NCI-H82 (cell line): ENCODE data around the gene BRPF3.
A peak's percentile ranks its signal among the peaks of the same experiment; 100 is the strongest.

Experiments used
- DNase-seq: peaks from one replicate; lab custom pipeline; 2025; lab: John Stamatoyannopoulos, UW

BRPF3 gene

DNA sequence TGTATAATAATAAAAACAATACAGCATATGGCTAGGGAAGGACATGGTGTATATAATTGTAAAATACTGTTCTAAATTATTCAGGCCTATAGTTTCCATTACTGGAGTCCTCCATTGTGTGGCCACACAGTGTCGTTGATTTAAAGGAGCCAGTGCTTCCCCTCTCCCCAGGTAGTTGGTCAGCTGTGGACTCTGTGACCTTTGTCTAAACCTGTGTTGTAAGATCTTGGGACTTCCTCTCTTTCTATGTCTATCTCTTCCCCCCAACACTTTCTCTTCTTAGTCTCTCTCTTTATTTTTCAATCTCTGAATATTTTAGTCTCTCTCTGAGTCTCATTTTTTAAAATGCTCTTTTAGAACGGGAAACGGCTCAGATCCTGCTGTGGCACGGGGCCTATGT lies 35.6 kb downstream of the BRPF3 start:
- no peak for DNase-seq

DNA sequence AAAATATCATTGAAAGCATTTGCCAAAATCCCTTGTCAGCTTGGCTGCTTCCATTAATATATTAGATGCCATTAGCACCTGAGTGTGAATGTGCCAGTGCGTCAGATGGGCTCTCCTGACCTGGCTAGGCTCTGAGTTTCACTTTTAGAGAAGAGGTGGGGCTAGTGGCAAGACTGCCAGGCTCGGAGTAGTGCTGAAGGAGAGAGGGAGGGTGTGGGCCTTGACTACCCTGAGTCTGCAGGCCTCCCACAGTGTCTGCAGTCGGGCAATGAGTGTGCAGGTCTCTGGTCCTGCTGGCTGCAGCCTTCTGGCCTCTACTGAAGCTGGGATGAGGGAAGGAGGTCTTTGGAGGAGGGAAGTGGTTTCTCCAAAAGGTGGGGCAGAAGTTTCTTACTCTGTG lies 38.8 kb downstream of the BRPF3 start:
- DNase-seq, result peak; percentile 29

DNA sequence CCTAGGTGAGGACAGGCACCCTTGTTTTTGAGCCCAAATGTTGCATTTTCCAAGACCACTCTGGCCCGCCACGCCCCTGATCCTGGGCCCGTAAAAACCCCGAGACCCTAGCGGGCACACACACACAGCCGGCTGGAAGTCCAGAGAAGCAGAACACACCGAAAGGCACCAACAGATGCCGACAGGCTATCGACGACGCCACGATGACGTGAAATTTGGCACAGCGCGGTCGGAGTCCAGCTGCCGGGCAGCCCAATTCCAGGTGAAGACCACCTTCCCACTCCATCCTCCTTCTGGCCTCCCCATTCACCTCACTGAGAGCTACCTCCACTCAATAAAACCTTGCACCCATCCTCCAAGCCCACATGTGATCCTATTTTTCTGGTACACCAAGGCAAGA lies 39.3 kb downstream of the BRPF3 start:
- DNase-seq, result no peak

DNA sequence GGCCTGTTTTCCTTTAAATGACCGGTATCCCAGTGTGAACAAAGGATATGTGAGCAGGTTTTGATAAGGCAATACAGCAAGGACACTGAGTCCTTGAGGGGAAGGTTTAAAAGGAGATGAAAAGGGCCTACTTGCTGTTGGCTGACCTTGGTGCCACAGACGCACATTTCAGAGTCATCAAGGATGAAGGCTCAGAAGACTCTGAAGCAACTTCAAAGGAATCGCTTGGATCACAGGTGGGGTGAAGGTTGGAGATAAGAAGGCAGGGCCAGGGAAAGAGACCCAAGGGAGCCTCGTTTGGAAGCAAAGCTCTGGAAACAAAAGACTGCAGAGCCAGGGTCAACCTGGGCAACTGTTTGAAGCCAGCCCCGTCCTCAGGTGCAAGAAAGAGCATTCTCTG lies 43.2 kb downstream of the BRPF3 start:
- DNase-seq, result no peak

DNA sequence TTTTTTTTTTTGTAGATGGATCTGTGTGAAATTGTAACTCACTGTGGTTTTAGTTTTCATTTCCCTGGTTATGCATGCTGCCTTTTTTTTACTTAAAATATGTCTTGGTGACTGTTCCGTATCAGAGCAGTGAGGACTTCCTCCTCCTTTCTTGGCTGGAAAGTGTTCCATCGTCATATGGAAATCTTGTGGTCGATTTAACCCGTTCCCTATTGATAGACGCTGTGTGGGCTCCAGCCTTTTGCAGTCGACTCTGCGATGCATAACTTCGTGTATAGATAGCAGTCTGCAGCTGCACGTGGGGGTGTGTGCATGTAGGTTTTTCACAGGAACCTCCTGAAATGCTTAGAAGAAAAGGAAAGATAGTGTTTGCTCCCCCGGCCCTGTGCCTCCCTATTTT lies 45.2 kb downstream of the BRPF3 start:
- no peak for DNase-seq

DNA sequence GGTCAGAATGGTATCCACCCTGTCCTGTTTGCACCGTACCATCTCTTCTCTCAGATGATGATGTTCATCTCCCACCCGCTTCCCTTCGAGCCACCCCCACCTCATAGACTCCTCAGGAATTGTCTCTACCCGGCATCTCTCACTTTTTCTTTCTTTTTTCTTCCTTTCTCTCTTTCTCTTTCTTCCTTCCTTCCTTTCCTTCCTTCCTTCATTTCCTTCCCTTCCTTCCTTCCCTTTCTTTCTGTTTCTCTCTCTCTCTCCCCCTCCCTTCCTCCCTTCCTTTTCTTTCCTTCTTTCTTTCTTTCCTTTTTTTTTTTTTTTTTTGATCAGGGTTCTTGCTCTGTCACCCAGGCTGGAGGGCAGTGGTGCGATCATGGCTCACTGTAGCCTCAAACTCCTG lies 45.6 kb downstream of the BRPF3 start:
- no peak for DNase-seq

DNA sequence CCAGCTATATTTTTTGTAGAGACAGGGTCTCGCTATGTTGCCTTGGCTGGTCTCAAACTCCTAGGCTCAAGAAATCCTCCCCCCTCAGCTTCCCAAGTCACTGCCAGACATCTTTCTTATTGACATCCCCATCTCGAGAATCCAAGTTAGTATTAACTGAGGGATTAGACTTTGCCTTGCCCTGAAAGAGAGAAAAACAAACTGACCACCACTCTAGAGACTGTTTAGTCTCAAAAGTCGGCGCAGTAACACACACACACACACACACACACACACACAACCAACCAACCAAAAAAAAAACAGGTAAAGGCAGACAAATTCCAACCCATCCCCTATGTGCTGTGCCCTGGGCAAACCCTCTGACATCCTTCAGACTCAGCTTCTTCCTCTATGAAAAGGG lies 46.1 kb downstream of the BRPF3 start:
- no peak for DNase-seq

DNA sequence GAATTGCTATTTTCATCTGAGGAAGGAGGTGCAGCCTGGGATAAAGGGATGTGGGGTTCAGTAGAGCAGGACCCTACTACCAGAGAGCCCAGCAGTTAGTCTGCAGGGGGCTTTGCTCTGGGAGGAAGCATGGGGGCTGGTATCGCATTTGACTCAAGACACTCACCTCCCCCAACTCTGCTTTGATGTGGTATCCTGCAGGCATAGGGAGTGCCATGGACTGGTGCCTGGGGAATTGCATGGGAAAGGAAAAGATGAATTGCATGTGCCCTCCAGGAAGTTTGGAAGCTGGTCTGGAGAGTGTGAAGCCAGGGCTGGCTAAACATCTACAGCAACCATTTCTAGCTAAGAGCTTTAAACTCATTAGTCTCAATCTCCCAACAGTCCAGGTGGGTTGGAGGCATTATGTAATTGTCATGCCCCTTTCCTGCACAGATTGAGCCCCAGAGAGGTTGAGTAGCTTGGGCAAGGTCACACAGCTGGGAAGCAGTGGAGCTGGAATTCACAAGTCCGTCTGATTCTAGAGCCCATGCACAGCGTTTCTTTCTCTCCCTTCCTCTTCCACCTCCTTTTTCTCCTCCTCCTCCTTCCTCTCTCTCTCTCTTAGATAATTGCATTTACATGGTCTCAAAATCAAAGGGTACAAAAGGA lies 47.1 kb downstream of the BRPF3 start:
- DNase-seq, result peak; percentile 52

DNA sequence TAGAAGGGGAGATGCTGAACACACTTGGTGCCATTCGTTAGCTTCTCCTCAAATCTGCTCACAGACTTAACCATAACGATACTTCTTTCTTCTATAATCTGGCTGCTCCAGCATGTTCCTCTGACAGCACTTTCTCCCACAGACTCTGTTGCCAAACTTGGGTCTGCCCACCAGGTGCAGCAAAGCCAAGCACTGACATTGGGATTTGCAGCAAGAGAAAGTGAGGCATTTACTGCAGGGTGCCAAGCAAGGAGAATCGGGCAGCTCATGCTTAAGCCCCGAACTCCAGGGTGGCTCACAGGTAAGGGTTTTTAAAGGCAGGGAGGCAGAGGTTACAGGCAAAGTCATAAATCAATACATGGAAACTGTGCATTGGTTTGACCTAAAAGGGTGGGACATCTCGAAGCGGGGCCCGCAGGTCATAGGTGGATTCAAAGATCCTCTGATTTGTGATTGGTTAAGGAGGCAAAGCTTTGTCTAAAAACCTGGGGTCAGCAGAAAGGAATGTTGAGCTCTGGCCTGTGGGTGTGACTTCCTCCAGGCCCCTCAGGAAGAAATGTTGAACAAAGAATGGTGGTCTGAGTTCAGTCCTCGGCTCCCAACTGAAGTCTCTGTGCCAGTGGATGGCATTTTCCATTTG lies 48.2 kb downstream of the BRPF3 start:
- peak; percentile 30 for DNase-seq

DNA sequence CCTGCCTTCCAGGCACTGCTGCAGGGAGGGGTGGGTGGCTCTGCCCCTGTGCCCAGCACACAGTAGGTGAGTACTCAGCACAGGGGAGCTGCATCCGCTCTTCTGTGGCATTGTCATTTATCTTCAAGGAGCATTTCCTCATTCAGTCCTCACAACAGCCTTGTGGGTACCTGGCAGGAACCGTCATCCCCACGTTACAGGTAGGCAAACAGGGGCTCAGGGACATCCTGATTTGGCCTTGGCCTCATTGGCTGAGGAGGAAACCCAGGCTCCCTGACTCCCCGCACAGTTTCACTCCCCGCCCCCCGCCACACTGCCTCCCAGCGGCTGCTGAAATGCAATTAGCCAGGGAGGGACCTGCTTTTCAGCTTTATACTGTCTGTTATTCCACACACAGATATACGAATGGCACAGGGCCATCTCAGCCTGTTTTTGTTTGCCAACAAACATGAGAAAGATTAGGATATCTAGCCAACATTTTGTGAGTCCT lies 49.1 kb downstream of the BRPF3 start:
- DNase-seq, result peak; percentile 51

DNA sequence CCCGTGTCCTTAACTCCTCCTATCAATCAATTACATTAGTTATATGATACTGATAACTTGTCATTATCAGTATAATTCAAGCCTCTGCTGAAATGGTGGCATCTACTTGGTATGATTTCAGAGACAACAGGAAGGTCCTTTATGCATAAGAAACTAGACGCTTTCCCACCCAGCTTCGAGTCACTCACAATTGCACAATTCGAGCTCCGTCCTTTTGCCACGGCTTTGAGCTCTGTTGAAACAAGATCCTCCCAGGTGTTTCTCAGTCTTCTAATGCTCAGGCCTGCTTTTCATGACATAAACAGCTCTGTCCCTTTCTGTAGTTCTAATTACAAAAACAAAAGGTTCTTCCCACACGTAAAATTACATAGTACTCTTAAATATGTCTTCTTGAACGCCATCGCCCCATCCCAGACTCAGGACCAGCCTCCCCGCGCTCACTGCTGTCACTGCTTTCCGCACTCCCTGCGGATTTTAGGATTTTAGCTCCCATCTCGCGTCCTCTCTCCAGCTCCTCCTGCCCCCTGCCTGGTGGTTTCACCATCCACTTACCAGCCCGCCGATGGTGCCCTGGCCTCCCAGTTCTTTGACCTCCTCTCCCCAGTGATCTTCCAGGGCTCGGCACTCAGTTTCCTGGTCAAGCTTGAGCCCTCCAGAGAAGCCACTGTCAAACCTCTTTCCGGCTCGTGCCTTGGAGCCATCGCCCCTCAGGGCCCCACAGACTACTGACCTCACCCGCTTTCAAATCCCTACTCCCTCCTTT lies 50.1 kb downstream of the BRPF3 start:
- no peak for DNase-seq

DNA sequence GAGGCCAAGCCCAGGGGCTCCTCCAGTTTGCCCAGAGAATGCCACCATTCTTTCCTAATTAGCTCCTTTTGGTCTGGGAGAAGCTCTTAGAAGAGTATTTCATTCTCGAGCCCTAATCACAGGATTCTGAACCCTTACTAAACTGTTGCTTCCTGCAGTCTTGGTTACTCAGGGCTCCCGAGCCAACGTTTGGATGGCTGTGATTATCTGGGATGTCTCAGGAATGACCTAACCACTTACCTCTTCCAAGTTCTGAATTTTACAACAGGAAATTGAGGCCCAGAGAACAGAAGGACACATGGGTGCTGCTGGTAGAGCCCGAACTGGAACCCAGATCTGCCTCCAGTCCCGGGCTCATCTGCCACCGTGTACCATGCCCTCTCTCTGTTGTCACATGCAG lies 51.1 kb downstream of the BRPF3 start:
- DNase-seq, result no peak

DNA sequence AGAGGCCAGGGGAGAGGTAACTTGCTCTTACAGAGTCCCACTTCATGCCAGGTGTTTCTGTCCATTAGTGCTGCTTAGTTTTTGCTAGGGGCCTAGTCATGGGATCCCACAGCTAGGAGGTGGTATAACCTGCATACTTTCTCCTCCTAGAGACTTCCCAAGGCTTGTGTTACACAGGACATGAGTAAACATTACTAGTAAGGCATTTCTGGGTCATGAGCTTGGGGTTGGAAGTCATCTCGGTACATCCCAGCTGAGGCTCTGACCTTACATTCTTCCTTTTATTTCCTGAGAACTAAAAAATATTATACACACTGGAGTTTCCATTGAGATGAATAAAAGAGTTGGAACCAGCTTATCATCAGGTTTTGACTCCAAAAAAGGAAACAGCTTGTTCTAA lies 52.4 kb downstream of the BRPF3 start:
- DNase-seq, result no peak

DNA sequence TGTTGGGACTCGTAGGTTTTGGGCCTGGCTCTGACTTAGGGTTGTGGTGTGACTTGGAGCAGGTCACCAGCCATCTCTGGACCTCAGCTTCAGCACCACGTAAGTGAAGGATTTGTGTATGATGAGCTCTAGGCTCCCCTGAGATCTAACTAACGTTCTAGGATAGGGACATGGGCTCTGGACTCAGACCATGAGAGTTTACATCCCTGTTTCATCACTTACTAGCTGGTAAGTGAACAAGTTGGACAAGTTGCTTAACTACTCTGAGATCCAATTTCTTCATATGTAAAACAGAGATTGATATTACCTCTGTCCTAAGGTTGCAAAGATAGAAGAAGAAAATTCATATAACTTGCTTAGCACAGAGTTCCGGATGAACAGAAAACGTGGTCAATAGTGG lies 53.0 kb downstream of the BRPF3 start:
- DNase-seq, result no peak

DNA sequence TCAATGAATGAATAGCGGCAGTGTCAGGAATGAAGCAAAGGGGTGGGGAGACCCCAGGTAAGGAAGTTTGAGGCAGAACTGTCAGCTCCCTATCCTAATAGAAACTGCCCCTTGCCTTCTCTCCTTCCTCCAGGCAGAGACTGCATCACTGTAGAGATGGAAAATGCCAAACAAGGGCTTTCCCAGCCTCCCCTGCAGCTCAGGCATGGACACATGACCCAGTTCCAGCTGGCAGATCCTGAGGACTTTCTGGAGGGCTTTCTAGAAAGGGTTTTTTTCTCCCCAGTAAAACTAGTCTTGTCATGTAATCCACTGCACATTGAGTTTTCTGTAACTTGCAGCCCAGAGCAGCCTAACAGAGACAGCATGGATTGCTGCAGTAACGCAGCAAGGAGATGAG lies 55.5 kb downstream of the BRPF3 start:
- no peak for DNase-seq

DNA sequence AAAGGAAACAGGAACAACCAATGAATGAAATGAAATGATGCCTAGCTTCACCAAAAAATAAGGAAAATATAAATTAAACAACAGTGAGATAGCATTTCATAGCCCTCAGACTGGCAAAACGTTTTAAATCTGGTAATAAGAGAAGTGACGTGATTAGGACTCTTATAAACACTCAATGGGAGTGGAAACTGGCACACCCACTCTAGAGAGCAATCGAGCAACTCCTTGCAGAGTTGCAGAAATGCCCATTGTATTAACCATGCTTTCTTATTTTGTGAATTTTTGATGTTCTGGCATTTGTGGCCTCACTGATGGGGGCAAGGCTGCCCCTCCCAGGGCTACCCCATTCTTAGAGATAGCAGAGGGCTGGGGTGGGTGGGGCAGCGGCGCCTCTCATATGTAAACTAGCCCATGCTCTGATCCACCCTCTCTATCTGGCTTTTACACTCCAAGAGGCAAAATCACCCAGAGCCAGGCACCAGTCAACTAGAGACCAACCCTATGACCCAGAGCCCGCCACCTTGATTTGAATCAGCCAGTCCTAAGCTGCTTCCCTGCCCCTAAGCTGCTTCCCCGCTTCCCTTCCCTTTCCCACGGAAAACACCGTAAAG lies 67.0 kb downstream of the BRPF3 start:
- no peak for DNase-seq

DNA sequence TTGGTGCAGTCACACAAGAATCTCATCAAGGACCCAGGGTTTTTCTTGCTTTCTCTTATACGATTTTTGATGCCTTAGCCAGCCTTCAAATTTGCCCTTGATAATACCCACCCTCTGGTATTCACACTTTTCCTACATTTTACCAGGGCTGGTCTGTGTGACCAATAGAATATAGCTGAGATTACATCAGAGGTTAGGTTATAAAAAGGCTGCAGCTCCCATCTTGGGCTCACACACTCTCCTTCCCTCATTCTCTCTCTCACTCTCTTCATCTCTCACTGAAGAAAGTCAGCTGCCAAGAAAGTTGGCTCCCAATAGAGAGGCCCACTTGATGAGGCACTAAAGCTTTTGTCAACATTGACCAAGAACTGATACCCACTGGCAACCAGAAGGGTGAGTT lies 69.2 kb downstream of the BRPF3 start:
- no peak for DNase-seq

DNA sequence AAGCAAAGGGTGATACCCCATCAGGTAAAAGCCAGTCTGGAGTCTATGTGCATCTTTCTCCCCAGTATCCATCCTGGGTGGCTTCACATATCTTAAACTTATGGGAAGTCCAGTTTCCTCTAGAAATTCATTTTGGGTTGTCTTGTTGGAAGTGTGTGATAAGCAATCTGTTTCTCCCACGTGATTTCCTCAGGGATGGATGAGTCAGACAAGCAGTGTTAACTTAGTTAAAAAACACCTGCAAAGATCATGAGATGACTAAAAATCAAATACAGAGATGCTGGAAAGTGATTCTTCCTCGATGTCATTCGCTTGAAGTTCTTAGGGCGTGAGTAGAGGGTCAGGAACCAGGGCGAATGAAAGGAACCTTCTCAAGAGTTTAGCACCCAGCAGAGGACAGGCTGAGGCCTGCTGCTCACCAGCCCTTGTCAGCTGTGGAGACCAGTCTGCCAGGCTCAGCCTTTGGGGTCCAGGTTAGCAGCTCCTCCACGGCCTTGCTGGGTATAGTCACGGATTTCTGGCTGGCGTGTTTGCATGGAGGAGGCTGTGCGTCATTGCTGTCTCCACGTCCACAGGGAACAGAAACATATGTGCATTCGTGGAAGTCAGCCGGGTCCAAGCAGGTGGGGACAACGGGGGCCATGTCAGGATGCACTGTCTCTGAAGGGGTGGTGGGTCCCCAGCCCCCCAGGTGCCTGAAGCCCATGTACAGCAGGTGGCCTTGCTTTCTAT lies 70.5 kb downstream of the BRPF3 start:
- no peak for DNase-seq

DNA sequence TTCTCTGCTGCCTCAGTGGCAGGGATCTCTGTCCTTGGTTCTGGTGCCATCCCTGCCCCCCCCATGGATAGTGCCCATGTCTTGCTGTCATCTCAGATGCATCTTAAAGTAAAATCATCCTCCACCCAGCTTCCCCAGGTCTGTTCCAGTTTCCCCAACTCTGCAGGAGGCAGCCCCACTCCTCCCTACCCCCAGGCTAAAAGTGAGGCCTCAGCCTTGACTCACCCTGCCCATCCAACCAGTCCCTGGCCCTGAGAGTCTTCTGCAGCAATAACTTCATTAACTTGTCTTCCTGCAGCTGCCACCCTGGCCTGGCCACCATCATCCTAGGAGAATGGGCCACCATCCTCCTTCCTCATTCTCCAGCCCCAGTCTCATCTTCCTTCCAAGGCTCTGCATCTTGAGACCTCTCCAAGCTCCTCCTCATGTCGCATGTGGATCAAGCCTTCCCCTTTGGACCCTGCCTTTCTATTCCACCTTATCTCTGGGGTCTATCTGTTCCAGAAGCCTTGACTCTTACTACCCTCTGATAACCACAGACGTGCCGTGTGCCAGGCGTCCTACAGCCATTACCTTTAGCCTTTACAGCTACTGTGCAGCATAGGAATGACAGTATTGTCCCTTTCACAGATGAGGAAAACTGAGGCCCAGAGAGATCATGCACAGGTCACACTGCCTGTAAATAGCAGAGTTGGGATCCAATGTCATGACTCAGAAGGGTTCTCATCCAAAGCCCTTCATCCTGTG lies 71.4 kb downstream of the BRPF3 start:
- no peak for DNase-seq

DNA sequence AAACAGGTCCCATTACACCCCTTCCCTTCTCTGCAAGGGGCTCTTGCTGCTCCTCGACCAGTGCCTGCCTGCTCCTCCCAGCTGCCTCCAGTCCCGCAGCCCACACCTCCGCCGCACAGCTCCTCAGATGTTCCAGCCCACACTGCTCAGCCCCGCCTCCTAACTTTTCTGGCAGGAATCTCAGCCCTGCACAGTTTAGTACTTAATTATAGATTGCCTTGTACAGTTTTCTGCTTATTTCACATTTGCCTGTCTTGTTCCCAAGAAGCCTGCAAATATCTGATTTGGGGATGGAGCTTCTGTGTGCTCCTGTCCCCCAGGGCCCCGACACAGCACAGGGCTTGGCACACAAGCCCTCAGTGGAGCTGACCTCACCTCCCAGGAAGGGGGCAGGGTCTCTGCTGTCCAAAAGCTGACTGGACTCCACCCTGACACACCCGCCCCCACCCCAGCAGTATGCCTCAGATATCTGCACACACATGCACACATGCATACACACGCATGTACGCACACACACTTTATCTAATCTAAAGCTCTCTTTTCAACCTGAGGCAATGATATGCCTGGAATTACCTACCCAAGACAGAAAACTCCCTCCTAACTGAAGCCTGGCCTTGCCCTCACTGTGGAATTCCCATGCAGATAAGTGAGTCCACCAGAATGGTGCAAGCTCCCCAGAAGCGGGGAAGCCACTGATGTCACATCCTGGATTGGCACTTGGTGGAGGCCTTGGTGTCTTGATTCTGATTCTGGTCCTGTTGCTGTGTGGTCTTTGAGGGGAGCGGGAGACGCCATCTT lies 72.1 kb downstream of the BRPF3 start:
- no peak for DNase-seq
